ENCODE data around the gene ZNF213. TPM values are rescaled to one million over a fixed set of nuclear protein-coding genes. Genes with fewer than 3 reads are reported as not detected.

Gene ZNF213
- total and polyA plus RNA-seq, 7 donors: 7.9 to 19.1 (median 9.3) TPM

DNA sequence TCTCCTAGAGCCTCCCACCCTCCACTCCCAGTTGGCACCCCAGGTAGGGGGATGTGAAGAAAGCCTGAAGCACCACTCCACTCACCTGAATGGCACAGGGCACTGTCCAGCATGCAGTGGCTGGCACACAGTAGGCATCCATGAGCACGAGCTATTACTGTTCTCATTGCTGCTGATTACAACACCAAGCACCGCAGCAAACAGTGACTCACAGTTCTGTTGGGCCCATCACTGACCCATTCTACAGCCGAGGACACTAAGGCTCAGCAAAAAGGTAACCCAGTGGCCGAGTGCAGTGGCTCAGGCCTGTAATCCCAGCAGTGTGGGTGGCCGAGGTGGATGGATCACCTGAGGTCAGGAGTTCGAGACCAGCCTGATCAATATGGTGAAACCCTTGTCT lies 38.5 kb upstream of the ZNF213 start:
- TF ChIP-seq, protein P1, sequence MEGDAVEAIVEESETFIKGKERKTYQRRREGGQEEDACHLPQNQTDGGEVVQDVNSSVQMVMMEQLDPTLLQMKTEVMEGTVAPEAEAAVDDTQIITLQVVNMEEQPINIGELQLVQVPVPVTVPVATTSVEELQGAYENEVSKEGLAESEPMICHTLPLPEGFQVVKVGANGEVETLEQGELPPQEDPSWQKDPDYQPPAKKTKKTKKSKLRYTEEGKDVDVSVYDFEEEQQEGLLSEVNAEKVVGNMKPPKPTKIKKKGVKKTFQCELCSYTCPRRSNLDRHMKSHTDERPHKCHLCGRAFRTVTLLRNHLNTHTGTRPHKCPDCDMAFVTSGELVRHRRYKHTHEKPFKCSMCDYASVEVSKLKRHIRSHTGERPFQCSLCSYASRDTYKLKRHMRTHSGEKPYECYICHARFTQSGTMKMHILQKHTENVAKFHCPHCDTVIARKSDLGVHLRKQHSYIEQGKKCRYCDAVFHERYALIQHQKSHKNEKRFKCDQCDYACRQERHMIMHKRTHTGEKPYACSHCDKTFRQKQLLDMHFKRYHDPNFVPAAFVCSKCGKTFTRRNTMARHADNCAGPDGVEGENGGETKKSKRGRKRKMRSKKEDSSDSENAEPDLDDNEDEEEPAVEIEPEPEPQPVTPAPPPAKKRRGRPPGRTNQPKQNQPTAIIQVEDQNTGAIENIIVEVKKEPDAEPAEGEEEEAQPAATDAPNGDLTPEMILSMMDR (IDR thresholded peaks at IDR 0.05): no peak
- Histone ChIP-seq H3K36me3 (ENCODE audit: insufficient read depth in 1 of 2, low read depth in 1 of 2) (no peaks in the 10 kb centered on the region), H3K9me3 (no peaks in the 10 kb centered on the region), H3K4me1 (peaks cover 8% of the 10 kb centered on the region), H3K4me3 (no peak overlapping the region), H3K27ac (no peak overlapping the region), H3K27me3 (ENCODE audit: insufficient read depth in 3 of 3, low read length in 2 of 3) (peaks cover 0 to 5% (median 2%) of the 10 kb centered on the region in 3 donors)
- intact Hi-C loops (cut with DNase I): loop anchor here (5.0 kb wide), 1 partner anchor 34 kb away; no protein-coding TSS in a partner anchor
- ATAC-seq (no peak), DNase-seq (peak in 1 of 2 donors; percentile 14)
- 88 to 90% (median 89%) methylated on average over 6 of the region's 6 CpGs for WGBS, 3 donors

- ATAC-seq: no peak
- DNase-seq: peak in 1 of 2 donors; percentile 24
- Histone ChIP-seq H3K4me1 (peaks cover 8% of the 10 kb centered on the region), H3K9me3 (no peaks in the 10 kb centered on the region), H3K27me3 (ENCODE audit: insufficient read depth in 3 of 3, low read length in 2 of 3) (peaks cover 0 to 5% (median 2%) of the 10 kb centered on the region in 3 donors), H3K27ac (no peak overlapping the region), H3K4me3 (no peak overlapping the region), H3K36me3 (ENCODE audit: insufficient read depth in 1 of 2, low read depth in 1 of 2) (no peaks in the 10 kb centered on the region)
- 49 to 60% (median 50%) methylated on average over 8 of the region's 8 CpGs for WGBS, 3 donors
- intact Hi-C loops (cut with DNase I): loop anchor here (5.0 kb wide), 1 partner anchor 35 kb away; no protein-coding TSS in a partner anchor
- TF ChIP-seq, protein P1 (IDR thresholded peaks at IDR 0.05): no peak
These were observed 37.6 kb upstream of the ZNF213 start for GRCh38 chr16:3097266-3097665.

DNA sequence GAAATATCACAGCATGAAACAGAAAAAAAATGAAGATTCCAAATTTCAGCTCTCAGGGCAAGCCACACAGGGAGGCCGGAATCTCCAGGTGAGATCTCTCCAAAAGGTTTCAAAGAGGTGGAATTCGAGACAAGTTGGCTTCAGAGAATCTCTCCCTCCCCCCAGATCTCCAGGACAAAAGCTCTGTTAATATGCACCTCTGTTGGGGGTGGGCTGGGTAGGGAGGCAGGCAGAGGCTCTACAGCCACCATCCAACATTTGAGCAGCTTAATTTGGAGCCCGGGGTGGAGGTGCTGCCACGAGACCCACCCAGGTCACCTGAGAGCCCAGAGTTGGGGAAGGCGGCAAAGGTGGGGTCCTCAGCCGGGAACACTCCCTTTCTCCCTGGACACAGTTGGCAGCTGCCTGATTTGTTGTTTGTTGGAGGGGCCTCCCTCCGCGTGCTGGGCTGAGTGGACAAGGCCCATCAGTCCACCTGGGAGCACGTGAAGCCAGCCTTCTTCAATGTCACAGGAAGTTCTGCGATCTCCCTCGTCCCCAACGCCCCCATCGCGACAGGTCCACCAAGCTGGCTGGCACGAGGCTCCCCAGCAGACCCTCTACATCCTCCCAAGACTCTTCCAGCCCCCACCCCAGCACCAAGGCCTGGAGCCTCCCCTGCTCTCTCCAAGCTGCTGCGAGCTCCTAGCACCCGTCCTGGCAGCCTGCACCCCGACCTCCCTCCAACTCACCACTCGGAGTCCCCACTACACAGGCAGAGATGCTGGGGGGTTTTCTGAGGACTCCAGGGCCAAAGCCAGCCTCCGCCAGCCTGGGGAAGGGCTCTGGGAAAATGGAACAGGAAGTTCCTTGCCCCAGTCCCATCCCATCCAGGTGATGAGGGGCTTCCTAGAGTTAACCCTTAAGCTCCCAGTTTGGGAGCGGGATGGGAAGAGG lies 36.1 kb upstream of the ZNF213 start, which contains the start of gene ZSCAN10:
TSS of gene ZSCAN10 (minus strand) at position 836 of the 936 bp plus-strand sequence. CDS start 6,357 bp downstream, outside the sequence.
- Histone ChIP-seq H3K27me3 (ENCODE audit: insufficient read depth in 3 of 3, low read length in 2 of 3) (peaks cover 0 to 2% (median 0%) of the 10 kb centered on the region in 3 donors), H3K9me3 (no peaks in the 10 kb centered on the region), H3K27ac (no peak within 1 kb of the TSS), H3K36me3 (ENCODE audit: insufficient read depth in 1 of 2, low read depth in 1 of 2) (no peaks in the 10 kb centered on the region), H3K4me1 (peaks cover 8% of the 10 kb centered on the region), H3K4me3 (peak within 1 kb of the TSS; percentile 52)
- TF ChIP-seq, protein P1 (IDR thresholded peaks at IDR 0.05): no peak
- WGBS, 3 donors: 44 to 59% (median 46%) methylated on average over 21 of the region's 21 CpGs
- ATAC-seq (no peak), DNase-seq (peak in 1 of 2 donors; percentile 48)
- intact Hi-C loops (cut with DNase I): loop anchor here (5.0 kb wide), 1 partner anchor 36 kb away; no protein-coding TSS in a partner anchor

- ATAC-seq: peak in 1 of 4 donors; percentile 3
- TF ChIP-seq, protein P1 (IDR thresholded peaks at IDR 0.05): no peak
- intact Hi-C loops (cut with DNase I): loop anchor here (5.0 kb wide), 1 partner anchor 37 kb away; no protein-coding TSS in a partner anchor
- no peaks in the 10 kb centered on the region for H3K36me3 ChIP-seq (ENCODE audit: insufficient read depth in 1 of 2, low read depth in 1 of 2)
- H3K27me3 ChIP-seq (ENCODE audit: insufficient read depth in 3 of 3, low read length in 2 of 3): peaks cover 0 to 2% (median 0%) of the 10 kb centered on the region in 3 donors
- no peak for DNase-seq
- peaks cover 8% of the 10 kb centered on the region for H3K4me1 ChIP-seq
- peak overlapping the region; percentile 52 for H3K4me3 ChIP-seq
- WGBS, 3 donors: 59 to 71% (median 69%) methylated on average over 5 of the region's 5 CpGs
- no peak overlapping the region for H3K27ac ChIP-seq
- H3K9me3 ChIP-seq: no peaks in the 10 kb centered on the region
These were observed 35.5 kb upstream of the ZNF213 start for GRCh38 chr16:3099395-3099731.
